ENCODE measurements around the gene MAPK10.
"Not testable (repeated sequence)": the region's sequence is repeated elsewhere in the genome, so short reads cannot be mapped to it uniquely, and the experiment has no call there.

MAPK10 gene

DNA sequence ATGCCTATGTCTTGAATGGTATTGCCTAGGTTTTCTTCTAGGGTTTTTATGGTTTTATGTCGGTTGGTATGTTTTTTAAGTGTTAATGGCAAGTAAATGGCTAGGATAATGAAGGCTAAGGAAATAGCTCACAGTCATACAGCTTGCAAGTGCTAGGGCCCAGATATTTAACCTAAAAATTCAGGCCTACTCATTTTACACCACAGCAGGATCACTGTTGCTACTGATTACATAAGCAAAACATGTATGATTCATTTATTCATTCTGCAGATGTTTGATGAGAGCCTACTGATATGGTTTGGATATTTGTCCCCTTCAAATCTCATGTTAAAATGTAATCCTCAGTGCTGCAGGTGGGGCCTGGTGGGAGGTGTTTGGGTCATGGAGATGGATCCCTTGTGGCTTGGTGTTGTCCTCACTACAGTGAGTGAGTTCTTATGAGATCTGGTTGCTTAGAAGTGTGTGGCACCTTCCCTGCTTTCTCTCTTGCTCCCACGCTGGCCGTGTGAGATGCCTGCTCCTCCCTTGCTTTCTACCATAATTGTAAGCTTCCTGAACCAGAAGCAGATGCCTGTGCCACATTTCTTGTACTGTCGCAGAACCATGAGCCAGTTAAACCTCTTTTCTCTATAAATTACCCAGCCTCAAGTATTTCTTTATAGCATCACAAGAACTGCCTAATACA, 175.5 kb downstream of the MAPK10 start:
- TF ChIP-seq, protein P1, sequence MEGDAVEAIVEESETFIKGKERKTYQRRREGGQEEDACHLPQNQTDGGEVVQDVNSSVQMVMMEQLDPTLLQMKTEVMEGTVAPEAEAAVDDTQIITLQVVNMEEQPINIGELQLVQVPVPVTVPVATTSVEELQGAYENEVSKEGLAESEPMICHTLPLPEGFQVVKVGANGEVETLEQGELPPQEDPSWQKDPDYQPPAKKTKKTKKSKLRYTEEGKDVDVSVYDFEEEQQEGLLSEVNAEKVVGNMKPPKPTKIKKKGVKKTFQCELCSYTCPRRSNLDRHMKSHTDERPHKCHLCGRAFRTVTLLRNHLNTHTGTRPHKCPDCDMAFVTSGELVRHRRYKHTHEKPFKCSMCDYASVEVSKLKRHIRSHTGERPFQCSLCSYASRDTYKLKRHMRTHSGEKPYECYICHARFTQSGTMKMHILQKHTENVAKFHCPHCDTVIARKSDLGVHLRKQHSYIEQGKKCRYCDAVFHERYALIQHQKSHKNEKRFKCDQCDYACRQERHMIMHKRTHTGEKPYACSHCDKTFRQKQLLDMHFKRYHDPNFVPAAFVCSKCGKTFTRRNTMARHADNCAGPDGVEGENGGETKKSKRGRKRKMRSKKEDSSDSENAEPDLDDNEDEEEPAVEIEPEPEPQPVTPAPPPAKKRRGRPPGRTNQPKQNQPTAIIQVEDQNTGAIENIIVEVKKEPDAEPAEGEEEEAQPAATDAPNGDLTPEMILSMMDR (IDR thresholded peaks at IDR 0.05; ENCODE audit: low read depth, low read length): no peak
- no peak overlapping the region for H3K4me3 ChIP-seq (ENCODE audit: low read depth, low read length)

DNA sequence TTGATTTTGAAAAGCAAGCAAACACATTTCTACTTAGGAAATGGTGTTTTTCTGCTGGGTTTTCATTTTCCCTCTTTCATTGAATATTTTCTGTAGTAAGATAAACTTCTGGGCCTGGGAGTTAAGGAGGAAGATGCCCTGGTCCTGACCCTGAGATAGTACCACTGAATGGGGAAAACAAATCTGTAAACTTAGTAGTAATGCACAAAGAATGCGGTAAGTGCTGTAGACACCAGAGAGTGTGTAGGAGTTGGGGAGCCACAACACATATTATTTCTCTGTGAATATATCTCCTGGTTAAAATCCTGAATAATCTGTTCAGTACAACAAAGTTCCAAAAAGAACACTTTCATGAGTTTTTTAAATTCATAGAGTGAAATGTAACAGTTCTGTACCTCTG, 178.3 kb downstream of the MAPK10 start:
- no peak overlapping the region for H3K4me3 ChIP-seq (ENCODE audit: low read depth, low read length)
- TF ChIP-seq, protein P1 (IDR thresholded peaks at IDR 0.05; ENCODE audit: low read depth, low read length): no peak

DNA sequence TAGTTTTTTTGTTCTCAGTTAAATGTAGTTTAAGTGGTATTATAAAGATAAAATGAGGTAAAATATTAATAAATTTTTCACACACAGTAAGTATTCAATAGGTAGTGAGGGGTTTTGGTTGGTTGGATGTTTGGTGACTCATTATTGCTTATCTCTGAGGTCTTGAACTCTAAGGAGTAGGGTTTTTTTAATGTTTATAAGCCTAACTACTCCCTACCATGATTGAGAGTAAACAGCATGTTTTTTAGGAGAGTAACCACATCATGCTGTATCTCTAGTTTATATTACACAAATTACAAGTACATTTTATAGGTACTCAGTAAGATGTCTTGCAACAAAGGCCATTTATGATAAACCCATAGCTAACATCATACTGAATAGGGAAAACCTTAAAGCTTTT, 181.6 kb downstream of the MAPK10 start:
- no peak overlapping the region for H3K4me3 ChIP-seq (ENCODE audit: low read depth, low read length)
- TF ChIP-seq, protein P1 (IDR thresholded peaks at IDR 0.05; ENCODE audit: low read depth, low read length): no peak

DNA sequence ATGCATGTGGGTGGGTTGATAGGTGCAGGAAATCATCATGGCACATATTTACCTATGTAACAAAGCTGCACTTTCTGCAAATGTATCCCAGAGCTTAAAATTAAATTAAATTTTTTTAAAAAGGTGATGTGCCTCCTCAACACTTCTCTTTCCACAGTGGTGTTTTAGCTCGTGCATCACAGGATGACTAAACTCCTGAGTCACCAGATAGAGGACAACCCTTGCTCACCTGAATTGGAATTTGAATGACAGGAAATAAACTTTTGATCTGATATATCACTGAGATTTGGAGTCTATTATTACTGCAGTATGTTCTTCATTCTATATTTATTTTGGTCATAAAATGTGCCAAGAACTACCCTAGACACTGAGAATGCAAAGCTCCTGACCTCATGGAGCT, 185.3 kb downstream of the MAPK10 start:
- H3K4me3 ChIP-seq (ENCODE audit: low read depth, low read length): no peak overlapping the region
- TF ChIP-seq, protein P1 (IDR thresholded peaks at IDR 0.05; ENCODE audit: low read depth, low read length): no peak

DNA sequence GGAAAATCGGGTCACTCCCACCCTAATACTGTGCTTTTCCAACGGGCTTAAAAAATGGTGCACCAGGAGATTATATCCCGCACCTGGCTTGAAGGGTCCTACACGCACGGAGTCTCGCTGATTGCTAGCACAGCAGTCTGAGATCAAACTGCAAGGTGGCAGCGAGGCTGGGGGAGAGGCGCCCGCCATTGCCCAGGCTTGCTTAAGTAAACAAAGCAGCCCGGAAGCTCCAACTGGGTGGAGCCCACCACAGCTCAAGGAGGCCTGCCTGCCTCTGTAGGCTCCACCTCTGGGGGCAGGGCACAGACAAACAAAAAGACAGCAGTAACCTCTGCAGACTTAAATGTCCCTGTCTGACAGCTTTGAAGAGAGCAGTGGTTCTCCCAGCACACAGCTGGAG, 191.5 kb downstream of the MAPK10 start:
- H3K4me3 ChIP-seq (ENCODE audit: low read depth, low read length): not testable (repeated sequence)

DNA sequence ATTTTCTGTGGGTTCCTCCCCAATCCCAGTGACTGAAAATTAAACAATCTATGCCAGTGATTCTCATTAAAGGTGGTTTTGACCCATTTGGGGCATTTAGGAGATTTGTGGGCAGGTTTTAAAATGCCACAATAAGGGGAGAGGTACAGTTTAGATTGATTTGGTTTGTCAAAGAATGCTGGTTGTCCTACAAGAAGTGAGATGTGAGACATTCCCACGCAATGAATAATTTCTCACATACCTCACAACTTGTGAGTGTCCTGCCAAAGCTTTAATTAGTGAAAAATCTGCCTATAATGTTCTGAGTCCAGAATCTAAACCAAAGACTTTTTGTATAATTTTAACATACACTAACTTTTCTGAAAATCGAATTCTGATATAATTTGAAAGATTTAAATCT, 199.4 kb downstream of the MAPK10 start:
- TF ChIP-seq, protein P1 (IDR thresholded peaks at IDR 0.05; ENCODE audit: low read depth, low read length): no peak
- no peak overlapping the region for H3K4me3 ChIP-seq (ENCODE audit: low read depth, low read length)

DNA sequence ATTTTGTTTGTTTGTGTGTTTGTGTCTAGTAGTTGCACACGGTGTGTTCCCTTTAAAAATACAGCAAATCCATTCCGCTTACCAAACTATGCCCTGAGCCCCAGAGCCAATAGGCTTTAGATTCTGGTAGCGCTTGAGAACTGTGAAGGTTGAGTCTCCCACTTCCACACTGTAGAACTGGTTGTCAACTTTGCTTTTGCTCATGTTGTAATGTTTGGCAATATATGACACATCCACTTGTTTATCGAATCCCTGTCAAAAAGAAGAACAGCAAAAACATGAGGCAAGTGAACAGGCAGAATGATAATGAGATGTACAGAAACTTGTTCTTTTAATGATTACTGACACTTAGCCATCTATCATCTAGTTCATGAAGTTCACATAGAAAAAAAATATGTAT, 200.6 kb downstream of the MAPK10 start:
- H3K4me3 ChIP-seq (ENCODE audit: low read depth, low read length): no peak overlapping the region
- TF ChIP-seq, protein P1 (IDR thresholded peaks at IDR 0.05; ENCODE audit: low read depth, low read length): no peak

DNA sequence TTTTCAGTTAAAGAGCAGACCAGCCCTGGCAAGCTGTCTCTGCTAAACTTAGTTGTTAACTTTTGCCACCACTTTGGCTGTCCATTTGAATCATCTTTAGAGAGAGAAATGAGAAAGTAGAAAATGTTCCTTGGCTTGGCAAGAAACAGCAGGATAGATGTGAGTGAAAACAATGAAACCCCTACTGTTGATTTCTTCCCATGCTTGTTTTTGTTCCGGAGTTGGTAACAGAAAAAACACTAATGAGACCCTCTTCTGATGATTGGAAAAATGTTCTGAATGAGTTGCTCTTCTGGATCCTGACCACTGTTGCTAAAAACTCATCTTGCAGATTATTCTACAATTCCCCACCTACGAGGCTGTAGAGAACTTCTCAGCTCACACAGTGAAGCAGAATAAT, 203.3 kb downstream of the MAPK10 start:
- no peak overlapping the region for H3K4me3 ChIP-seq (ENCODE audit: low read depth, low read length)
- TF ChIP-seq, protein P1 (IDR thresholded peaks at IDR 0.05; ENCODE audit: low read depth, low read length): no peak
